Measurements from ENCODE around the gene NETO2. TPM values are rescaled to one million over a fixed set of nuclear protein-coding genes. Genes with fewer than 3 reads are reported as not detected.

NETO2 gene
- total RNA-seq, 1 experiment from 2014 or later = 38.2 TPM

Other genes with a start within 250 kb of the NETO2 start
- 49.4 TPM for gene DNAJA2, start 170.3 kb downstream of the NETO2 start, total RNA-seq (2021; ENCODE audit: unreplicated experiment)